HEK293 (cell line): Measurements from ENCODE around the gene SEMA3F.

Source experiments
- CTCF ChIA-PET: fragments of 350-600 bp; formaldehyde crosslinking; extraction: SDS; loops from one replicate; lab custom pipeline; 2021; ENCODE audit warnings: antibody characterized with exemption; lab: Yijun Ruan, JAX
- POLR2A ChIA-PET: fragments of 300-600 bp; formaldehyde crosslinking; extraction: SDS; loops from one replicate; lab custom pipeline; 2020; ENCODE audit warnings: antibody characterized with exemption, inconsistent platforms; lab: Yijun Ruan, JAX
- H3K27ac ChIP-seq: fragments of 200-500 bp; sonication (Bioruptor generic); 2 replicates; pipeline ENCODE4 v1.5.1; 2014; ENCODE audit warnings: low read depth, low read length, control low read depth, inconsistent platforms; ENCODE audit errors: extremely low read depth
- H3K36me3 ChIP-seq, 2 experiments: fragments of 200-500 bp in 1 of 2; sonication (Bioruptor generic) in 1 of 2; 1 replicate in 1 of 2; 2 replicates in 1 of 2; pipeline ENCODE4 v1.5.1; 2014 to 2017; ENCODE audit warnings: inconsistent platforms in 2 of 2, low read length in 2 of 2; ENCODE audit not compliant: control insufficient read depth in 2 of 2, insufficient read depth in 1 of 2
- H3K4me1 ChIP-seq: fragments of 200-500 bp; sonication (Bioruptor generic); 2 replicates; pipeline ENCODE4 v1.5.1; 2014; ENCODE audit warnings: mild to moderate bottlenecking, low read length, inconsistent platforms; ENCODE audit not compliant: control insufficient read depth, insufficient read depth
- H3K4me3 ChIP-seq: 2 replicates; pipeline ENCODE4 v1.5.1; 2011; ENCODE audit warnings: low read depth, mild to moderate bottlenecking, control low read depth, low read length, moderate library complexity
- H3K9me3 ChIP-seq: fragments of 200-500 bp; sonication (Bioruptor generic); 2 replicates; pipeline ENCODE4 v1.5.1; 2014; ENCODE audit warnings: low read depth, low read length, inconsistent platforms; ENCODE audit not compliant: control insufficient read depth, insufficient read depth
- GFI1B ChIP-seq: fragments of 450-650 bp; formaldehyde crosslinking; IDR thresholded peaks from 2 replicates; pipeline ENCODE4 v1.5.1; 2016; ENCODE audit warnings: missing biosample characterization, missing genetic modification characterization
- GLIS2 ChIP-seq: fragments of 450-650 bp; formaldehyde crosslinking; IDR thresholded peaks from 2 replicates; pipeline ENCODE4 v1.5.1; 2016; ENCODE audit warnings: missing biosample characterization, missing genetic modification characterization
- HIC1 ChIP-seq: fragments of 450-650 bp; formaldehyde crosslinking; IDR thresholded peaks from 2 replicates; pipeline ENCODE4 v1.5.1; 2016; ENCODE audit warnings: missing biosample characterization, missing genetic modification characterization
- HOXD13 ChIP-seq: sonication (generic); formaldehyde crosslinking; IDR thresholded peaks from 2 replicates; pipeline ENCODE4 v1.8.0; 2022; ENCODE audit warnings: missing genetic modification reagents, borderline replicate concordance
- KLF1 ChIP-seq: fragments of 450-650 bp; formaldehyde crosslinking; IDR thresholded peaks from 2 replicates; pipeline ENCODE4 v1.5.1; 2016; ENCODE audit warnings: missing biosample characterization, missing genetic modification characterization
- KLF17 ChIP-seq: fragments of 450-650 bp; formaldehyde crosslinking; IDR thresholded peaks from 2 replicates; pipeline ENCODE4 v1.5.1; 2016; ENCODE audit warnings: missing biosample characterization, missing genetic modification characterization
- OSR2 ChIP-seq: fragments of 450-650 bp; formaldehyde crosslinking; IDR thresholded peaks from 2 replicates; pipeline ENCODE4 v1.5.1; 2016; ENCODE audit warnings: missing biosample characterization, missing genetic modification characterization
- SALL2 ChIP-seq: fragments of 450-650 bp; formaldehyde crosslinking; IDR thresholded peaks from 2 replicates; pipeline ENCODE4 v1.5.0; 2017; ENCODE audit warnings: missing biosample characterization, mild to moderate bottlenecking, missing genetic modification characterization, borderline replicate concordance
- SCRT1 ChIP-seq: fragments of 450-650 bp; formaldehyde crosslinking; IDR thresholded peaks from 2 replicates; pipeline ENCODE4 v1.5.1; 2016; ENCODE audit warnings: missing biosample characterization, missing genetic modification characterization, borderline replicate concordance
- YY2 ChIP-seq: fragments of 450-650 bp; formaldehyde crosslinking; IDR thresholded peaks from 2 replicates; pipeline ENCODE4 v1.5.1; 2016; ENCODE audit warnings: missing biosample characterization, missing genetic modification characterization
- ZBTB17 ChIP-seq: fragments of 450-650 bp; formaldehyde crosslinking; IDR thresholded peaks from 2 replicates; pipeline ENCODE4 v1.5.1; 2016; ENCODE audit warnings: missing biosample characterization, missing genetic modification characterization
- ZBTB21 ChIP-seq: fragments of 450-650 bp; formaldehyde crosslinking; IDR thresholded peaks from 2 replicates; pipeline ENCODE4 v1.5.1; 2017; ENCODE audit warnings: missing biosample characterization, missing genetic modification characterization
- ZBTB48 ChIP-seq: fragments of 450-650 bp; formaldehyde crosslinking; IDR thresholded peaks from 2 replicates; pipeline ENCODE4 v1.5.1; 2016; ENCODE audit warnings: missing biosample characterization, missing genetic modification characterization
- ZBTB8A ChIP-seq: fragments of 450-650 bp; formaldehyde crosslinking; IDR thresholded peaks from 2 replicates; pipeline ENCODE4 v1.5.1; 2016; ENCODE audit warnings: missing biosample characterization, missing genetic modification characterization
- ZFHX2 ChIP-seq: fragments of 450-650 bp; formaldehyde crosslinking; conservative IDR thresholded peaks from 2 replicates; pipeline ENCODE4 v1.5.1; 2016; ENCODE audit warnings: missing biosample characterization, missing genetic modification characterization
- ZFP3 ChIP-seq: fragments of 450-650 bp; formaldehyde crosslinking; IDR thresholded peaks from 2 replicates; pipeline ENCODE4 v1.5.1; 2016; ENCODE audit warnings: low read depth, missing biosample characterization, missing genetic modification characterization
- ZFP69B ChIP-seq: fragments of 450-650 bp; formaldehyde crosslinking; IDR thresholded peaks from 2 replicates; pipeline ENCODE4 v1.5.1; 2016; ENCODE audit warnings: missing biosample characterization, missing genetic modification characterization
- ZIC2 ChIP-seq: fragments of 450-650 bp; formaldehyde crosslinking; IDR thresholded peaks from 2 replicates; pipeline ENCODE4 v1.5.1; 2016; ENCODE audit warnings: missing biosample characterization, missing genetic modification characterization
- ZNF132 ChIP-seq: fragments of 450-650 bp; formaldehyde crosslinking; IDR thresholded peaks from 2 replicates; pipeline ENCODE4 v1.5.1; 2017; ENCODE audit warnings: missing biosample characterization, missing genetic modification characterization, borderline replicate concordance
- ZNF266 ChIP-seq: fragments of 450-650 bp; formaldehyde crosslinking; IDR thresholded peaks from 2 replicates; pipeline ENCODE4 v1.5.1; 2016; ENCODE audit warnings: missing biosample characterization, missing genetic modification characterization, low read depth
- ZNF302 ChIP-seq: fragments of 450-650 bp; formaldehyde crosslinking; IDR thresholded peaks from 2 replicates; pipeline ENCODE4 v1.5.1; 2016; ENCODE audit warnings: missing biosample characterization, missing genetic modification characterization, low read depth
- ZNF341 ChIP-seq: fragments of 450-650 bp; formaldehyde crosslinking; IDR thresholded peaks from 2 replicates; pipeline ENCODE4; 2016; ENCODE audit warnings: low read depth, missing biosample characterization, missing genetic modification characterization
- ZNF391 ChIP-seq: fragments of 450-650 bp; formaldehyde crosslinking; IDR thresholded peaks from 2 replicates; pipeline ENCODE4 v1.5.1; 2016; ENCODE audit warnings: low read depth, missing biosample characterization, missing genetic modification characterization, borderline replicate concordance
- ZNF394 ChIP-seq: fragments of 450-650 bp; formaldehyde crosslinking; IDR thresholded peaks from 2 replicates; pipeline ENCODE4 v1.5.1; 2016; ENCODE audit warnings: missing biosample characterization, missing genetic modification characterization, mild to moderate bottlenecking, moderate library complexity, borderline replicate concordance
- ZNF423 ChIP-seq: fragments of 450-650 bp; formaldehyde crosslinking; IDR thresholded peaks from 2 replicates; pipeline ENCODE4 v1.5.1; 2016; ENCODE audit warnings: missing biosample characterization, missing genetic modification characterization
- ZNF473 ChIP-seq: fragments of 450-650 bp; formaldehyde crosslinking; IDR thresholded peaks from 2 replicates; pipeline ENCODE4 v1.5.1; 2017; ENCODE audit warnings: missing biosample characterization, missing genetic modification characterization
- ZNF48 ChIP-seq: fragments of 450-650 bp; formaldehyde crosslinking; IDR thresholded peaks from 2 replicates; pipeline ENCODE4 v1.5.1; 2016; ENCODE audit warnings: missing biosample characterization, missing genetic modification characterization
- ZNF768 ChIP-seq: fragments of 450-650 bp; formaldehyde crosslinking; IDR thresholded peaks from 2 replicates; pipeline ENCODE4 v1.5.1; 2018; ENCODE audit warnings: missing biosample characterization, mild to moderate bottlenecking, missing genetic modification characterization
- ZNF777 ChIP-seq: fragments of 450-650 bp; formaldehyde crosslinking; IDR thresholded peaks from 2 replicates; pipeline ENCODE4 v1.5.1; 2017; ENCODE audit warnings: missing biosample characterization, missing genetic modification characterization, borderline replicate concordance
- ZSCAN30 ChIP-seq: fragments of 450-650 bp; IDR thresholded peaks from 2 replicates; pipeline ENCODE4 v1.5.1; 2018; ENCODE audit warnings: missing biosample characterization, mild to moderate bottlenecking, missing genetic modification characterization, moderate library complexity
- TF ChIP-seq, protein P1 (sequence below): fragments of 450-650 bp; formaldehyde crosslinking; IDR thresholded peaks from 2 replicates; pipeline ENCODE4 v1.5.1; 2016; ENCODE audit warnings: missing biosample characterization, missing genetic modification characterization
- TF ChIP-seq, protein P2 (sequence below): fragments of 450-650 bp; formaldehyde crosslinking; IDR thresholded peaks from 2 replicates; pipeline ENCODE4 v1.5.1; 2016; ENCODE audit warnings: missing biosample characterization, missing genetic modification characterization

The SEMA3F gene

GRCh38 chr3:50226888-50227389 lies 71.8 kb downstream of the SEMA3F start:
- no peaks in the 10 kb centered on the region for H3K36me3 ChIP-seq
- H3K9me3 ChIP-seq: no peaks in the 10 kb centered on the region
- peak overlapping the region; percentile 37 for H3K4me3 ChIP-seq
- H3K27ac ChIP-seq: peak overlapping the region; percentile 56; the same call in 1 of the 2 replicates
- ChIA-PET CTCF (interaction anchor here (0.7 to 17.6 kb wide), 16 partner anchors 8 to 105 kb away, joined by 3 to 237 read pairs (median 5); partner anchors contain the start of genes GNAI2, GNAT1 and SEMA3B), POLR2A (interaction anchor here (0.9 to 2.1 kb wide), 3 partner anchors 9 to 25 kb away, joined by 3 to 9 read pairs (median 4); partner anchors contain the start of gene GNAI2)
- no peaks in the 10 kb centered on the region for H3K4me1 ChIP-seq
- TF ChIP-seq ZNF302 (tag by site-specific recombination): no peak
- TF ChIP-seq ZNF341: 0 out of 2 replicates have a peak, but pooled peaks have one; percentile 2
- no peak for TF ChIP-seq ZNF132 (tag by site-specific recombination)
- 0 out of 2 replicates have a peak, but pooled peaks have one; percentile 60 for TF ChIP-seq GLIS2 (tag by site-specific recombination)
- TF ChIP-seq ZFP3 (tag by site-specific recombination): no peak
- TF ChIP-seq, protein P1, sequence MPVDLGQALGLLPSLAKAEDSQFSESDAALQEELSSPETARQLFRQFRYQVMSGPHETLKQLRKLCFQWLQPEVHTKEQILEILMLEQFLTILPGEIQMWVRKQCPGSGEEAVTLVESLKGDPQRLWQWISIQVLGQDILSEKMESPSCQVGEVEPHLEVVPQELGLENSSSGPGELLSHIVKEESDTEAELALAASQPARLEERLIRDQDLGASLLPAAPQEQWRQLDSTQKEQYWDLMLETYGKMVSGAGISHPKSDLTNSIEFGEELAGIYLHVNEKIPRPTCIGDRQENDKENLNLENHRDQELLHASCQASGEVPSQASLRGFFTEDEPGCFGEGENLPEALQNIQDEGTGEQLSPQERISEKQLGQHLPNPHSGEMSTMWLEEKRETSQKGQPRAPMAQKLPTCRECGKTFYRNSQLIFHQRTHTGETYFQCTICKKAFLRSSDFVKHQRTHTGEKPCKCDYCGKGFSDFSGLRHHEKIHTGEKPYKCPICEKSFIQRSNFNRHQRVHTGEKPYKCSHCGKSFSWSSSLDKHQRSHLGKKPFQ (tag by site-specific recombination): peak; percentile 53; the same call in 1 of the 2 replicates
- TF ChIP-seq ZSCAN30 (tag by site-specific recombination): no peak
- TF ChIP-seq ZNF423: 0 out of 2 replicates have a peak, but pooled peaks have one; percentile 24
- no peak for TF ChIP-seq ZNF48 (tag by site-specific recombination)
- TF ChIP-seq ZBTB21 (tag by site-specific recombination): no peak
- TF ChIP-seq ZBTB8A (tag by site-specific recombination): peak; percentile 15; the same call in 1 of the 2 replicates
- TF ChIP-seq ZFHX2 (tag by site-specific recombination): peak; percentile 7; the same call in 1 of the 2 replicates
- TF ChIP-seq ZIC2 (tag by site-specific recombination): peak; percentile 65
- peak; percentile 38; the same call in 1 of the 2 replicates for TF ChIP-seq ZBTB48 (tag by site-specific recombination)
- TF ChIP-seq ZNF777: peak; percentile 98
- TF ChIP-seq ZNF768 (tag by site-specific recombination): no peak
- TF ChIP-seq KLF1 (tag by site-specific recombination): peak; percentile 9; the same call in 1 of the 2 replicates
- 0 out of 2 replicates have a peak, but pooled peaks have one; percentile 11 for TF ChIP-seq GFI1B (tag by site-specific recombination)
- no peak for TF ChIP-seq ZNF473 (tag by site-specific recombination)
- no peak for TF ChIP-seq ZBTB17
- TF ChIP-seq SALL2 (tag by site-specific recombination): no peak
- TF ChIP-seq ZNF266 (tag by site-specific recombination): no peak
- no peak for TF ChIP-seq OSR2
- 0 out of 2 replicates have a peak, but pooled peaks have one; percentile 11 for TF ChIP-seq KLF17
- no peak for TF ChIP-seq SCRT1 (tag by site-specific recombination)
- peak; percentile 29; the same call in 1 of the 2 replicates for TF ChIP-seq ZNF391 (tag by site-specific recombination)
- no peak for TF ChIP-seq HOXD13
- TF ChIP-seq ZFP69B (tag by site-specific recombination): peak; percentile 11; the same call in 1 of the 2 replicates
- TF ChIP-seq HIC1 (tag by site-specific recombination): peak; percentile 45
- 0 out of 2 replicates have a peak, but pooled peaks have one; percentile 36 for TF ChIP-seq YY2
- peak; percentile 40; the same call in 1 of the 2 replicates for TF ChIP-seq ZNF394 (tag by site-specific recombination)
- TF ChIP-seq, protein P2, sequence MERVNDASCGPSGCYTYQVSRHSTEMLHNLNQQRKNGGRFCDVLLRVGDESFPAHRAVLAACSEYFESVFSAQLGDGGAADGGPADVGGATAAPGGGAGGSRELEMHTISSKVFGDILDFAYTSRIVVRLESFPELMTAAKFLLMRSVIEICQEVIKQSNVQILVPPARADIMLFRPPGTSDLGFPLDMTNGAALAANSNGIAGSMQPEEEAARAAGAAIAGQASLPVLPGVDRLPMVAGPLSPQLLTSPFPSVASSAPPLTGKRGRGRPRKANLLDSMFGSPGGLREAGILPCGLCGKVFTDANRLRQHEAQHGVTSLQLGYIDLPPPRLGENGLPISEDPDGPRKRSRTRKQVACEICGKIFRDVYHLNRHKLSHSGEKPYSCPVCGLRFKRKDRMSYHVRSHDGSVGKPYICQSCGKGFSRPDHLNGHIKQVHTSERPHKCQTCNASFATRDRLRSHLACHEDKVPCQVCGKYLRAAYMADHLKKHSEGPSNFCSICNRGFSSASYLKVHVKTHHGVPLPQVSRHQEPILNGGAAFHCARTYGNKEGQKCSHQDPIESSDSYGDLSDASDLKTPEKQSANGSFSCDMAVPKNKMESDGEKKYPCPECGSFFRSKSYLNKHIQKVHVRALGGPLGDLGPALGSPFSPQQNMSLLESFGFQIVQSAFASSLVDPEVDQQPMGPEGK (tag by site-specific recombination): peak; percentile 94
